MCF 10A (cell line): ENCODE results near the gene ZBTB47. TPM values are rescaled to one million over a fixed set of nuclear protein-coding genes. Genes with fewer than 3 reads are reported as not detected.

ENCODE experiments used
- BruUV-seq: library from RNA; stranded (reverse); fragments of 400-500 nt; replicated peaks from 2 replicates; lab custom pipeline; 2021; lab: Mats Ljungman, UMichigan
- CTCF ChIA-PET: fragments of 300-600 bp; sonication (Branson Sonifier 250); formaldehyde crosslinking; extraction: SDS; loops from one replicate; lab custom pipeline; 2021; ENCODE audit warnings: antibody characterized with exemption, inconsistent platforms; lab: Yijun Ruan, JAX
- POLR2A ChIA-PET: fragments of 300-600, 350-650 bp; sonication (Branson Sonifier 250); formaldehyde crosslinking; extraction: SDS; loops from one replicate; lab custom pipeline; 2020; ENCODE audit warnings: antibody characterized with exemption, inconsistent platforms; lab: Yijun Ruan, JAX
- DNase-seq: peaks from one replicate; pipeline ENCODE4 v3.0.0-alpha.2; 2018; ENCODE audit not compliant: unreplicated experiment
- H3K27ac Mint-ChIP-seq: one replicate; pipeline ENCODE4 v1.8.0; 2022; ENCODE audit warnings: mild to moderate bottlenecking, low read depth, mixed read lengths; ENCODE audit not compliant: unreplicated experiment
- H3K27me3 Mint-ChIP-seq: one replicate; pipeline ENCODE4 v1.8.0; 2022; ENCODE audit warnings: mixed read lengths; ENCODE audit not compliant: insufficient read depth, unreplicated experiment
- H3K36me3 Mint-ChIP-seq: one replicate; pipeline ENCODE4 v1.8.0; 2022; ENCODE audit warnings: mild to moderate bottlenecking, moderate library complexity, mixed read lengths; ENCODE audit not compliant: insufficient read depth, unreplicated experiment
- H3K4me1 Mint-ChIP-seq: one replicate; pipeline ENCODE4 v1.8.0; 2022; ENCODE audit warnings: mixed read lengths; ENCODE audit not compliant: insufficient read depth, unreplicated experiment
- H3K4me3 Mint-ChIP-seq: one replicate; pipeline ENCODE4 v1.8.0; 2022; ENCODE audit warnings: mild to moderate bottlenecking, moderate library complexity, mixed read lengths; ENCODE audit not compliant: unreplicated experiment
- H3K9me3 Mint-ChIP-seq: one replicate; pipeline ENCODE4 v1.8.0; 2022; ENCODE audit warnings: mixed read lengths; ENCODE audit not compliant: unreplicated experiment
- CTCF ChIP-seq: fragments of 200-600 bp; IDR thresholded peaks from one replicate; pipeline ENCODE4 v1.8.0; 2022; ENCODE audit warnings: antibody characterized with exemption, mild to moderate bottlenecking; ENCODE audit not compliant: unreplicated experiment
- intact Hi-C: fragments of 100-400 bp; cut with micrococcal nuclease; formaldehyde crosslinking; loops from 2 replicates; pipeline ENCODE4 v1.14.1; 2022
- total RNA-seq: library from RNA; stranded (reverse); gene quantifications from 2 replicates; pipeline ENCODE4 v1.2.3, GENCODE V29; 2022

The ZBTB47 gene
- total RNA-seq, 1 experiment from 2014 or later, result 10.9 TPM

- Mint-ChIP-seq H3K36me3 (no peaks in the 10 kb centered on the region), H3K4me1 (no peaks in the 10 kb centered on the region), H3K27me3 (peaks cover 21% of the 10 kb centered on the region), H3K4me3 (no peak overlapping the region), H3K27ac (no peak overlapping the region), H3K9me3 (no peaks in the 10 kb centered on the region)
- no TSS peak for BruUV-seq
- no peak for DNase-seq
- ChIA-PET POLR2A (no interaction called here), CTCF (interaction anchor here (0.6 kb wide), 2 partner anchors 54 to 651 kb away, joined by 3 read pairs; no protein-coding TSS in a partner anchor)
- TF ChIP-seq CTCF, result no peak
- intact Hi-C loops, result no loop called here
Observed at GRCh38 chr3:42691816-42692666, 38.5 kb downstream of the ZBTB47 start.

GRCh38 chr3:42692667-42693529, 39.4 kb downstream of the ZBTB47 start:
- peaks cover 21% of the 10 kb centered on the region for H3K27me3 Mint-ChIP-seq
- ChIA-PET CTCF (interaction anchor here (0.6 to 1.5 kb wide), 2 partner anchors 12 to 652 kb away, joined by 3 read pairs; no protein-coding TSS in a partner anchor), POLR2A (interaction anchor here (0.7 kb wide), 1 partner anchor 26 kb away, joined by 3 read pairs; no protein-coding TSS in a partner anchor)
- DNase-seq, result no peak
- no TSS peak for BruUV-seq
- no peak overlapping the region for H3K27ac Mint-ChIP-seq
- H3K36me3 Mint-ChIP-seq, result no peaks in the 10 kb centered on the region
- TF ChIP-seq CTCF, result no peak
- intact Hi-C loops, result no loop called here
- no peaks in the 10 kb centered on the region for H3K9me3 Mint-ChIP-seq
- H3K4me3 Mint-ChIP-seq, result no peak overlapping the region
- H3K4me1 Mint-ChIP-seq, result no peaks in the 10 kb centered on the region

- Mint-ChIP-seq H3K27ac (no peak overlapping the region), H3K9me3 (no peaks in the 10 kb centered on the region)
- POLR2A ChIA-PET, result interaction anchor here (0.7 to 2.4 kb wide), 2 partner anchors 9 to 27 kb away, joined by 3 to 9 read pairs; no protein-coding TSS in a partner anchor
Observed at GRCh38 chr3:42693530-42693930, 40.0 kb downstream of the ZBTB47 start.

More at GRCh38 chr3:42693530-42693930, 40.0 kb downstream of the ZBTB47 start:
- no peak for DNase-seq
- no peak for TF ChIP-seq CTCF
- no peaks in the 10 kb centered on the region for H3K4me1 Mint-ChIP-seq
- CTCF ChIA-PET, result interaction anchor here (1.5 kb wide), 1 partner anchor 11 kb away, joined by 3 read pairs; no protein-coding TSS in a partner anchor
- H3K27me3 Mint-ChIP-seq, result peaks cover 21% of the 10 kb centered on the region
- intact Hi-C loops, result no loop called here
- no TSS peak for BruUV-seq
- no peaks in the 10 kb centered on the region for H3K36me3 Mint-ChIP-seq
- no peak overlapping the region for H3K4me3 Mint-ChIP-seq
